ENCODE results near the gene CCL24. TPM values are rescaled to one million over a fixed set of nuclear protein-coding genes. Genes with fewer than 3 reads are reported as not detected.

The CCL24 gene
- total RNA-seq, 1 donor from 2014 or later: not detected

DNA sequence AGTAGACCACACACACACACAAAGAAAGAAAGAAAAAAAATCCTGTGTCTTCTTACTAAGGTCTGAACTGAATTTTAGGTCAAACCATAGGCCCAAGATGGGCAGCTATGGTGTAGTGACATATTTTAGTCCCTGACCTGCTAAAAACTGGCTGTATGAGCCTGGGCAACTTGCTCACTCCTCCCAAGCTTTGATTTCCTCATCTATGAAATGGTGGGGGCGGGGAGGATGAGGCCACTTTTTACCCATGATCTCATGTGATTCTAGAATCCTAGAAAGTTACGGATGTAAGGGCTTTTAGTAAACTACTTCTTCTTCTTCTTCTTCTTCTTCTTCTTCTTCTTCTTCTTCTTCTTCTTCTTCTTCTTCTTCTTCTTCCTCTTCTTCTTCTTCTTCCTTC, 6.1 kb upstream of the CCL24 start:
- no peak for TF ChIP-seq POLR2AphosphoS5 (IDR thresholded peaks at IDR 0.05; ENCODE audit: insufficient read depth in 1 of 2, low read depth in 1 of 2)
- TF ChIP-seq, protein P1, sequence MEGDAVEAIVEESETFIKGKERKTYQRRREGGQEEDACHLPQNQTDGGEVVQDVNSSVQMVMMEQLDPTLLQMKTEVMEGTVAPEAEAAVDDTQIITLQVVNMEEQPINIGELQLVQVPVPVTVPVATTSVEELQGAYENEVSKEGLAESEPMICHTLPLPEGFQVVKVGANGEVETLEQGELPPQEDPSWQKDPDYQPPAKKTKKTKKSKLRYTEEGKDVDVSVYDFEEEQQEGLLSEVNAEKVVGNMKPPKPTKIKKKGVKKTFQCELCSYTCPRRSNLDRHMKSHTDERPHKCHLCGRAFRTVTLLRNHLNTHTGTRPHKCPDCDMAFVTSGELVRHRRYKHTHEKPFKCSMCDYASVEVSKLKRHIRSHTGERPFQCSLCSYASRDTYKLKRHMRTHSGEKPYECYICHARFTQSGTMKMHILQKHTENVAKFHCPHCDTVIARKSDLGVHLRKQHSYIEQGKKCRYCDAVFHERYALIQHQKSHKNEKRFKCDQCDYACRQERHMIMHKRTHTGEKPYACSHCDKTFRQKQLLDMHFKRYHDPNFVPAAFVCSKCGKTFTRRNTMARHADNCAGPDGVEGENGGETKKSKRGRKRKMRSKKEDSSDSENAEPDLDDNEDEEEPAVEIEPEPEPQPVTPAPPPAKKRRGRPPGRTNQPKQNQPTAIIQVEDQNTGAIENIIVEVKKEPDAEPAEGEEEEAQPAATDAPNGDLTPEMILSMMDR (IDR thresholded peaks at IDR 0.05): no peak
- TF ChIP-seq POLR2A (IDR thresholded peaks at IDR 0.05): no peak
- Histone ChIP-seq H3K4me1 (no peaks in the 10 kb centered on the region), H3K27ac (no peak overlapping the region), H3K9me3 (no peaks in the 10 kb centered on the region), H3K36me3 (no peaks in the 10 kb centered on the region), H3K4me3 (no peak overlapping the region), H3K27me3 (no peaks in the 10 kb centered on the region)
- no peak for DNase-seq (ENCODE audit: extremely low spot score in 2 of 2)
- intact Hi-C loops (cut with DNase I): no loop called here

DNA sequence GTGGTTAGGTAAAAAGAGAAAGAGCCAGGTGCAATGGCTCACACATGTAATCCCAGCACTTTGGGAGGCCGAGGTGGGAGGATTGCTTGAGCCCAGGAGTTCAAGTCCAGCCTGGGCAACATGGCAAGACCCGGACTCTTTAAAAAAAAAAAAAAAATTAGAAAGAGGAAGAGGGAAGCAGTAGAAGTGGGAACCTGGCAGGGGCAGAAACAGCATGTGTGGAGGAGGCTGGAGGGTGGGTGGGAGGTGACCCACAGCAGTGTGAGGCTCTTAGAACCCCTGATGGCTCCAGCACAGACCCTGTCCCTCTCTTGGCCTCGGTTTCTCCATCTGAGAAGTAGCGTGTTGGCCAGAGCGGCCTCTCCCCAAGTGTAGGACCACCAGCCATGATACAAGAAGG, 4.9 kb upstream of the CCL24 start:
- Histone ChIP-seq H3K36me3 (no peaks in the 10 kb centered on the region), H3K9me3 (no peaks in the 10 kb centered on the region), H3K27me3 (no peaks in the 10 kb centered on the region), H3K4me3 (no peak overlapping the region), H3K27ac (no peak overlapping the region), H3K4me1 (no peaks in the 10 kb centered on the region)
- DNase-seq (ENCODE audit: extremely low spot score in 2 of 2): no peak
- TF ChIP-seq, protein P1 (IDR thresholded peaks at IDR 0.05): no peak
- TF ChIP-seq POLR2A (IDR thresholded peaks at IDR 0.05) (no peak), POLR2AphosphoS5 (IDR thresholded peaks at IDR 0.05; ENCODE audit: insufficient read depth in 1 of 2, low read depth in 1 of 2) (no peak)
- intact Hi-C loops (cut with DNase I): no loop called here

DNA sequence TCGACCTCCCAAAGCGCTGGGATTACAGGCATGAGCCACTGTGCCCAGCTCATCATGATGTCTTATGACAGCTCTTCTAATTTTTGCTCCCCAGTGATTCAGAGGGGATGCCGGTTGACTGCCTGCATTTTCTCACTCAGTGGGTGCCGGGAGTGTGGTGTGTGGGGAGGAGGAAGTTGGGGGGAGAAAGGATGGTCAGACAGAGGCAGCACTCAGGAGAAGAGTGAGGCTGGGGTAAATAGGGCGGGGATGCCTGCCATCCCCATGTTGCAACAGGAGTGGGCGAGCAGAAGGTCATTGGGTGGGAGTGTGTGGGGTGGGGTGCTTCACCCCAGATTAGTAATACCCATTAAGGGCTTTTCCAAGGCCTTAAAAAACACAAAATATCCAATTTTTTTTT, 3.5 kb upstream of the CCL24 start:
- H3K36me3 ChIP-seq: no peaks in the 10 kb centered on the region
- H3K27ac ChIP-seq: no peak overlapping the region
- TF ChIP-seq, protein P1 (IDR thresholded peaks at IDR 0.05): no peak
- TF ChIP-seq POLR2AphosphoS5 (IDR thresholded peaks at IDR 0.05; ENCODE audit: insufficient read depth in 1 of 2, low read depth in 1 of 2) (no peak), POLR2A (IDR thresholded peaks at IDR 0.05) (no peak)
- intact Hi-C loops (cut with DNase I): no loop called here
- H3K27me3 ChIP-seq: no peaks in the 10 kb centered on the region
- no peaks in the 10 kb centered on the region for H3K4me1 ChIP-seq
- H3K9me3 ChIP-seq: no peaks in the 10 kb centered on the region
- no peak overlapping the region for H3K4me3 ChIP-seq
- DNase-seq (ENCODE audit: extremely low spot score in 2 of 2): no peak

DNA sequence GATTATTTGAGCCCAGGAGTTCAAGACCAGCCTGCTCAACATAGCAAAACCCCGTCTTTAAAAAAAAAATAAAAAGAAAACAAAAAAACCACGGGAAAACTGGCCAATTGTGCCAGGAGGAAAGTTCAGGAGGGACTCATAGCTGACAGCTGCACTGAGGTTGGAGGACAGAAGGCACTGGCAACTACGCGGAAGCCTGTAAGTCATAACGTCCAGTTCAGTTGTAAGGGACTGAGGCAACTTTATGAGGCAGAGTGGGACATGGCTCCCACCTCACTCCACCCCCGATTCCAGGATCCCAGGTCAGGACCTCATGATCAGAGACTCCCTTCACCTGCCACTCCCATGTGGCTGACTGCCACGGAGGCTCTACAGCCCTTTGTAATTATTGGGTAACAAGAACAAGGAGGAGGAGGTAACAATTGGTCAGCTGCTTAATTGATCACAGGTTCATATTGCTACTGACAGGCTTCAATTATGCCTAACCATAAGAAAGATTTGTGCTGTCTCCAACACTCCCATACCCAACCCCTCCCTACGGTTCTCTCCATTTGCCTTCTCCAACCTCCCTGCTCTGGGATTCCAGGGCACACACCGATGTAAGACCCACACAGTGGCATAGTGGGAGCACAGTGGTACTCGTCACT, 1.9 kb upstream of the CCL24 start:
- intact Hi-C loops (cut with DNase I): no loop called here
- Histone ChIP-seq H3K36me3 (no peaks in the 10 kb centered on the region), H3K4me1 (no peaks in the 10 kb centered on the region), H3K27me3 (no peaks in the 10 kb centered on the region), H3K9me3 (no peaks in the 10 kb centered on the region), H3K27ac (no peak overlapping the region), H3K4me3 (no peak overlapping the region)
- no peak for DNase-seq (ENCODE audit: extremely low spot score in 2 of 2)
- no peak for TF ChIP-seq POLR2A (IDR thresholded peaks at IDR 0.05)
- TF ChIP-seq, protein P1 (IDR thresholded peaks at IDR 0.05): no peak
- TF ChIP-seq POLR2AphosphoS5 (IDR thresholded peaks at IDR 0.05; ENCODE audit: insufficient read depth in 1 of 2, low read depth in 1 of 2): no peak

- Histone ChIP-seq H3K9me3 (no peaks in the 10 kb centered on the region), H3K4me3 (no peak overlapping the region), H3K27me3 (no peaks in the 10 kb centered on the region), H3K36me3 (no peaks in the 10 kb centered on the region), H3K27ac (no peak overlapping the region), H3K4me1 (no peaks in the 10 kb centered on the region)
- intact Hi-C loops (cut with DNase I): no loop called here
- no peak for DNase-seq (ENCODE audit: extremely low spot score in 2 of 2)
- no peak for TF ChIP-seq POLR2A (IDR thresholded peaks at IDR 0.05)
- TF ChIP-seq, protein P1 (IDR thresholded peaks at IDR 0.05): no peak
- no peak for TF ChIP-seq POLR2AphosphoS5 (IDR thresholded peaks at IDR 0.05; ENCODE audit: insufficient read depth in 1 of 2, low read depth in 1 of 2)
Observed at GRCh38 chr7:75814407-75814947, 871 bp upstream of the CCL24 start.
